ENCODE data around the gene PRLR. TPM values are rescaled to one million over a fixed set of nuclear protein-coding genes. Genes with fewer than 3 reads are reported as not detected.

The PRLR gene
- total and polyA plus RNA-seq, 2 experiments from 2014 or later, result 21.8 to 99.8 TPM

GRCh38 chr5:35152733-35153132 lies 77.6 kb downstream of the PRLR start:
- peaks cover 4% of the 10 kb centered on the region for H4K20me1 ChIP-seq (ENCODE audit: insufficient read depth, poor library complexity, severe bottlenecking)
- no peaks in the 10 kb centered on the region for H3K27me3 ChIP-seq
- 83% methylated on average over 1 of the region's 1 CpG for WGBS (ENCODE audit: low lambda C conversion rate, missing lambda C conversion rate)
- no peaks in the 10 kb centered on the region for H3K9me3 ChIP-seq (ENCODE audit: low read depth)
- H3K4me1 ChIP-seq (ENCODE audit: insufficient read depth), result no peaks in the 10 kb centered on the region
- no peak for TF ChIP-seq CTCF (IDR thresholded peaks at IDR 0.05; ENCODE audit: poor library complexity)
- DNase-seq (ENCODE audit: low spot score), result no peak
- no peak overlapping the region for H2AFZ ChIP-seq
- no peak overlapping the region for H3K27ac ChIP-seq
- H3K79me2 ChIP-seq, result peaks cover 22% of the 10 kb centered on the region
- H3K36me3 ChIP-seq (replicated peaks; ENCODE audit: insufficient read depth, low read depth), result no peaks in the 10 kb centered on the region
- no peak overlapping the region for H3K4me2 ChIP-seq
- no peaks in the 10 kb centered on the region for H3K9me2 ChIP-seq (replicated peaks; ENCODE audit: insufficient read depth)
- H3K4me3 ChIP-seq, result no peak overlapping the region

GRCh38 chr5:35151146-35151920 lies 79.0 kb downstream of the PRLR start:
- H2AFZ ChIP-seq, result no peak overlapping the region
- no peak overlapping the region for H3K27ac ChIP-seq
- no peak overlapping the region for H3K4me2 ChIP-seq
- H3K4me3 ChIP-seq, result no peak overlapping the region
- 88% methylated on average over 1 of the region's 1 CpG for WGBS (ENCODE audit: low lambda C conversion rate, missing lambda C conversion rate)
- no peaks in the 10 kb centered on the region for H3K36me3 ChIP-seq (replicated peaks; ENCODE audit: insufficient read depth, low read depth)
- no peaks in the 10 kb centered on the region for H3K4me1 ChIP-seq (ENCODE audit: insufficient read depth)
- no peaks in the 10 kb centered on the region for H3K9me2 ChIP-seq (replicated peaks; ENCODE audit: insufficient read depth)
- DNase-seq (ENCODE audit: low spot score), result no peak
- peaks cover 22% of the 10 kb centered on the region for H3K79me2 ChIP-seq
- TF ChIP-seq EZH2phosphoT487 (IDR thresholded peaks at IDR 0.05; ENCODE audit: low read depth, severe bottlenecking, unreplicated experiment) (no peak), CTCF (IDR thresholded peaks at IDR 0.05; ENCODE audit: poor library complexity) (no peak), EZH2 (IDR thresholded peaks at IDR 0.05; ENCODE audit: borderline replicate concordance) (no peak)
- peaks cover 3% of the 10 kb centered on the region for H4K20me1 ChIP-seq (ENCODE audit: insufficient read depth, poor library complexity, severe bottlenecking)
- no peaks in the 10 kb centered on the region for H3K9me3 ChIP-seq (ENCODE audit: low read depth)
- no peaks in the 10 kb centered on the region for H3K27me3 ChIP-seq

- H3K27me3 ChIP-seq, result no peaks in the 10 kb centered on the region
- H3K4me3 ChIP-seq, result no peak overlapping the region
- H3K4me1 ChIP-seq (ENCODE audit: insufficient read depth), result no peaks in the 10 kb centered on the region
- DNase-seq (ENCODE audit: low spot score), result no peak
- H3K4me2 ChIP-seq, result no peak overlapping the region
- peaks cover 11% of the 10 kb centered on the region for H3K79me2 ChIP-seq
- no peaks in the 10 kb centered on the region for H3K9me2 ChIP-seq (replicated peaks; ENCODE audit: insufficient read depth)
- no peak overlapping the region for H3K27ac ChIP-seq
- TF ChIP-seq CTCF (IDR thresholded peaks at IDR 0.05; ENCODE audit: poor library complexity) (no peak), EZH2phosphoT487 (IDR thresholded peaks at IDR 0.05; ENCODE audit: low read depth, severe bottlenecking, unreplicated experiment) (no peak), EZH2 (IDR thresholded peaks at IDR 0.05; ENCODE audit: borderline replicate concordance) (no peak)
- no peaks in the 10 kb centered on the region for H3K36me3 ChIP-seq (replicated peaks; ENCODE audit: insufficient read depth, low read depth)
- H3K9me3 ChIP-seq (ENCODE audit: low read depth), result no peaks in the 10 kb centered on the region
- H4K20me1 ChIP-seq (ENCODE audit: insufficient read depth, poor library complexity, severe bottlenecking), result no peaks in the 10 kb centered on the region
- 69% methylated on average over 1 of the region's 1 CpG for WGBS (ENCODE audit: low lambda C conversion rate, missing lambda C conversion rate)
- H2AFZ ChIP-seq, result no peak overlapping the region
These were observed 81.2 kb downstream of the PRLR start for GRCh38 chr5:35149041-35149440.

Measured in hepatocyte (in vitro differentiated cells).